SK-N-SH treated with all-trans-retinoic acid at 6 μM for 48 hours (cell line): ENCODE results near the gene IGSF9.

Experiments
- ATAC-seq: fragments of 200-7000 bp; cut with Tn5 transposase; 3 replicates; pipeline ENCODE4 v1.9.1; 2020; ENCODE audit warnings: mild to moderate bottlenecking, moderate library complexity
- ESRRG ChIP-seq: fragments of 250-450 bp; sonication (Bioruptor Pico); IDR thresholded peaks from 2 replicates; pipeline ENCODE4 v1.6.1; 2021; ENCODE audit warnings: mild to moderate bottlenecking
- GLIS3 ChIP-seq: fragments of 250-450 bp; sonication (Bioruptor Pico); IDR thresholded peaks from 2 replicates; pipeline ENCODE4 v1.5.0; 2020; ENCODE audit warnings: mild to moderate bottlenecking, moderate library complexity
- ISL1 ChIP-seq: fragments of 250-450 bp; sonication (Bioruptor Pico); IDR thresholded peaks from 2 replicates; pipeline ENCODE4 v2.1.2; 2022; ENCODE audit warnings: mild to moderate bottlenecking, moderate library complexity
- OSR1 ChIP-seq: fragments of 250-450 bp; sonication (Bioruptor Pico); IDR thresholded peaks from 2 replicates; pipeline ENCODE4 v1.8.0; 2022; ENCODE audit warnings: moderate library complexity, mild to moderate bottlenecking, inconsistent platforms
- RARB ChIP-seq: fragments of 250-450 bp; sonication (Bioruptor Pico); IDR thresholded peaks from 2 replicates; pipeline ENCODE4 v1.8.0; 2021; ENCODE audit warnings: mild to moderate bottlenecking, moderate library complexity
- TCF4 ChIP-seq: fragments of 250-450 bp; sonication (Bioruptor Pico); IDR thresholded peaks from 2 replicates; pipeline ENCODE4 v1.8.0; 2021; ENCODE audit warnings: mild to moderate bottlenecking, moderate library complexity, borderline replicate concordance
- TOX ChIP-seq: fragments of 250-450 bp; sonication (Bioruptor Pico); IDR thresholded peaks from 2 replicates; pipeline ENCODE4 v1.8.0; 2021; ENCODE audit warnings: mild to moderate bottlenecking, moderate library complexity, borderline replicate concordance
- ZC3H10 ChIP-seq: fragments of 250-450 bp; sonication (Bioruptor Pico); IDR thresholded peaks from 2 replicates; pipeline ENCODE4 v1.5.1; 2021; ENCODE audit warnings: mild to moderate bottlenecking, moderate library complexity
- ZFP3 ChIP-seq: fragments of 250-450 bp; sonication (Bioruptor Pico); IDR thresholded peaks from 2 replicates; pipeline ENCODE4 v1.5.0; 2020; ENCODE audit warnings: mild to moderate bottlenecking, moderate library complexity
- ZFP30 ChIP-seq: fragments of 450-650 bp; formaldehyde crosslinking; IDR thresholded peaks from 2 replicates; pipeline ENCODE4 v1.5.0; 2022; ENCODE audit warnings: mild to moderate bottlenecking, moderate library complexity
- ZNF565 ChIP-seq: fragments of 450-650 bp; formaldehyde crosslinking; conservative IDR thresholded peaks from 2 replicates; pipeline ENCODE4 v1.5.0; 2020; ENCODE audit warnings: low read depth, mild to moderate bottlenecking, moderate library complexity
- ZNF70 ChIP-seq: fragments of 450-650 bp; formaldehyde crosslinking; IDR thresholded peaks from 2 replicates; pipeline ENCODE4 v1.5.0; 2020; ENCODE audit warnings: mild to moderate bottlenecking, moderate library complexity
- ZNF8 ChIP-seq: fragments of 450-650 bp; formaldehyde crosslinking; IDR thresholded peaks from 2 replicates; pipeline ENCODE4 v1.5.0; 2020; ENCODE audit warnings: mild to moderate bottlenecking, moderate library complexity
- TF ChIP-seq, protein P1 (sequence below): fragments of 250-450 bp; sonication (Bioruptor Pico); IDR thresholded peaks from 2 replicates; pipeline ENCODE4 v1.5.1; 2020; ENCODE audit warnings: low read depth, mild to moderate bottlenecking, moderate library complexity
- TF ChIP-seq, protein P2 (sequence below): fragments of 250-450 bp; sonication (Bioruptor Pico); IDR thresholded peaks from 2 replicates; pipeline ENCODE4 v1.8.0; 2020; ENCODE audit warnings: mild to moderate bottlenecking, moderate library complexity, borderline replicate concordance
- TF ChIP-seq, protein P3 (sequence below): fragments of 250-450 bp; sonication (Bioruptor Pico); IDR thresholded peaks from 2 replicates; pipeline ENCODE4 v1.5.0; 2020; ENCODE audit warnings: mild to moderate bottlenecking, moderate library complexity
- TF ChIP-seq, protein P4 (sequence below): fragments of 250-450 bp; sonication (Bioruptor Pico); IDR thresholded peaks from 2 replicates; pipeline ENCODE4 v1.8.0; 2021; ENCODE audit warnings: low read depth, mild to moderate bottlenecking, moderate library complexity, borderline replicate concordance
- TF ChIP-seq, protein P5 (sequence below): fragments of 250-450 bp; sonication (Bioruptor Pico); IDR thresholded peaks from 2 replicates; pipeline ENCODE4 v1.5.1; 2021; ENCODE audit warnings: mild to moderate bottlenecking, moderate library complexity

Gene IGSF9

DNA sequence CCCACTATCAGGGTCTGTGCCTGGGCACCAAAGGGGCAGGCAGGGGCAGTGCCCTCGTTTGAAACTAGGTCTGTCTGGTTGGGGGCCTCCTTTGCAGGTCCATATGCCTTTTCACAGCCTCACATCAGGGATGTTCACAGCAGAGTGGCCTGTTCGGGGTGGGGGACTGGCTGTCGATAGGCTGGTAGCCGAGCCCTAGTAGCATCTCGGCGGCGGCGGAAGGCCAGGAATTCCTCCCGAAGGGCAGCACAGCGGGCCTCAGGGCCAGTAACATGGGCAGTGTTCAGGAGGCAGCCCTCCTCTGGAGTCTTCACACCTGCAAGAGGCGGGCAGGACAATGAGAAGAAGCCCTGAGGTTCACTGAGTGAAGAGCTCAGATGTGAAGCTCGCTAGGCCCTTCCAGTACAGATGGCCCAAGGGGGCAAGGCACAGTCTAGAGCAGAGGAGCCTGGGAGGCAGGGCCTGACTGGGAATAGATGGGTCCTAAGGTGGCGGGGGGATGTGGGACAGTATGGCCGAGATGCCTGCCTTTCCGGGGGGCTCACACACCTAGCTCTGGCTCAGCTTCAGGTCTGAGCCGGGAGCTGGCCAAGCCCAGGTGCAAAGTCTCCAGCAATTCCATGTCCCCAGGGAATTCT is 18.1 kb downstream of the IGSF9 start:
- no peak for TF ChIP-seq ZC3H10 (CRISPR knock-in tag)
- TF ChIP-seq, protein P1, sequence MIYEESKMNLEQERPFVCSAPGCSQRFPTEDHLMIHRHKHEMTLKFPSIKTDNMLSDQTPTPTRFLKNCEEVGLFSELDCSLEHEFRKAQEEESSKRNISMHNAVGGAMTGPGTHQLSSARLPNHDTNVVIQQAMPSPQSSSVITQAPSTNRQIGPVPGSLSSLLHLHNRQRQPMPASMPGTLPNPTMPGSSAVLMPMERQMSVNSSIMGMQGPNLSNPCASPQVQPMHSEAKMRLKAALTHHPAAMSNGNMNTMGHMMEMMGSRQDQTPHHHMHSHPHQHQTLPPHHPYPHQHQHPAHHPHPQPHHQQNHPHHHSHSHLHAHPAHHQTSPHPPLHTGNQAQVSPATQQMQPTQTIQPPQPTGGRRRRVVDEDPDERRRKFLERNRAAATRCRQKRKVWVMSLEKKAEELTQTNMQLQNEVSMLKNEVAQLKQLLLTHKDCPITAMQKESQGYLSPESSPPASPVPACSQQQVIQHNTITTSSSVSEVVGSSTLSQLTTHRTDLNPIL (CRISPR knock-in tag): no peak
- TF ChIP-seq, protein P2, sequence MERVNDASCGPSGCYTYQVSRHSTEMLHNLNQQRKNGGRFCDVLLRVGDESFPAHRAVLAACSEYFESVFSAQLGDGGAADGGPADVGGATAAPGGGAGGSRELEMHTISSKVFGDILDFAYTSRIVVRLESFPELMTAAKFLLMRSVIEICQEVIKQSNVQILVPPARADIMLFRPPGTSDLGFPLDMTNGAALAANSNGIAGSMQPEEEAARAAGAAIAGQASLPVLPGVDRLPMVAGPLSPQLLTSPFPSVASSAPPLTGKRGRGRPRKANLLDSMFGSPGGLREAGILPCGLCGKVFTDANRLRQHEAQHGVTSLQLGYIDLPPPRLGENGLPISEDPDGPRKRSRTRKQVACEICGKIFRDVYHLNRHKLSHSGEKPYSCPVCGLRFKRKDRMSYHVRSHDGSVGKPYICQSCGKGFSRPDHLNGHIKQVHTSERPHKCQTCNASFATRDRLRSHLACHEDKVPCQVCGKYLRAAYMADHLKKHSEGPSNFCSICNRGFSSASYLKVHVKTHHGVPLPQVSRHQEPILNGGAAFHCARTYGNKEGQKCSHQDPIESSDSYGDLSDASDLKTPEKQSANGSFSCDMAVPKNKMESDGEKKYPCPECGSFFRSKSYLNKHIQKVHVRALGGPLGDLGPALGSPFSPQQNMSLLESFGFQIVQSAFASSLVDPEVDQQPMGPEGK (CRISPR knock-in tag): no peak
- TF ChIP-seq ESRRG (CRISPR knock-in tag): no peak
- no peak for TF ChIP-seq ZFP3 (CRISPR knock-in tag)
- TF ChIP-seq, protein P3, sequence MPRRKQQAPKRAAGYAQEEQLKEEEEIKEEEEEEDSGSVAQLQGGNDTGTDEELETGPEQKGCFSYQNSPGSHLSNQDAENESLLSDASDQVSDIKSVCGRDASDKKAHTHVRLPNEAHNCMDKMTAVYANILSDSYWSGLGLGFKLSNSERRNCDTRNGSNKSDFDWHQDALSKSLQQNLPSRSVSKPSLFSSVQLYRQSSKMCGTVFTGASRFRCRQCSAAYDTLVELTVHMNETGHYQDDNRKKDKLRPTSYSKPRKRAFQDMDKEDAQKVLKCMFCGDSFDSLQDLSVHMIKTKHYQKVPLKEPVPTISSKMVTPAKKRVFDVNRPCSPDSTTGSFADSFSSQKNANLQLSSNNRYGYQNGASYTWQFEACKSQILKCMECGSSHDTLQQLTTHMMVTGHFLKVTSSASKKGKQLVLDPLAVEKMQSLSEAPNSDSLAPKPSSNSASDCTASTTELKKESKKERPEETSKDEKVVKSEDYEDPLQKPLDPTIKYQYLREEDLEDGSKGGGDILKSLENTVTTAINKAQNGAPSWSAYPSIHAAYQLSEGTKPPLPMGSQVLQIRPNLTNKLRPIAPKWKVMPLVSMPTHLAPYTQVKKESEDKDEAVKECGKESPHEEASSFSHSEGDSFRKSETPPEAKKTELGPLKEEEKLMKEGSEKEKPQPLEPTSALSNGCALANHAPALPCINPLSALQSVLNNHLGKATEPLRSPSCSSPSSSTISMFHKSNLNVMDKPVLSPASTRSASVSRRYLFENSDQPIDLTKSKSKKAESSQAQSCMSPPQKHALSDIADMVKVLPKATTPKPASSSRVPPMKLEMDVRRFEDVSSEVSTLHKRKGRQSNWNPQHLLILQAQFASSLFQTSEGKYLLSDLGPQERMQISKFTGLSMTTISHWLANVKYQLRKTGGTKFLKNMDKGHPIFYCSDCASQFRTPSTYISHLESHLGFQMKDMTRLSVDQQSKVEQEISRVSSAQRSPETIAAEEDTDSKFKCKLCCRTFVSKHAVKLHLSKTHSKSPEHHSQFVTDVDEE: no peak
- no peak for TF ChIP-seq ZNF8 (CRISPR knock-in tag)
- TF ChIP-seq RARB: no peak
- no peak for TF ChIP-seq ZNF565 (CRISPR knock-in tag)
- TF ChIP-seq ZFP30 (CRISPR knock-in tag): no peak
- no peak for TF ChIP-seq OSR1
- TF ChIP-seq ISL1 (CRISPR knock-in tag): no peak
- TF ChIP-seq, all 23 proteins: peak for 0
- no peak for ATAC-seq

DNA sequence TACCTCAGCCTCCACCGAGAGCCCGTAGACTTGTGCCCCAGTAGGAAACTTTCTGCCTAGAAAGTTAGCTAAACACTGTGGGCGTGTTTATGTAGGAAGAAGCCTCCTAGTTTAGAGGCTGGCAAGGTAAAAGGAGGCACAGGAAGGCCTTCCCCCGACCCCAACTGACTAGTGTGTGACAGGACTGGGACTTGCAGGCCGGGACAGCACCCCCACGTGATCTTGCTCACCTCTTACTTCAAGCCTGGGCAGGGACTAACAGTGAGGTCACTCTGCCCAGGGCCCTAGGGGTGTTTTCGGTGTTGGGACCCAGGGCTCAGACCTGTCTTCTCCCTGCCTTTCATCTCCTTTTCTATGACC is 19.7 kb downstream of the IGSF9 start:
- TF ChIP-seq, protein P4, sequence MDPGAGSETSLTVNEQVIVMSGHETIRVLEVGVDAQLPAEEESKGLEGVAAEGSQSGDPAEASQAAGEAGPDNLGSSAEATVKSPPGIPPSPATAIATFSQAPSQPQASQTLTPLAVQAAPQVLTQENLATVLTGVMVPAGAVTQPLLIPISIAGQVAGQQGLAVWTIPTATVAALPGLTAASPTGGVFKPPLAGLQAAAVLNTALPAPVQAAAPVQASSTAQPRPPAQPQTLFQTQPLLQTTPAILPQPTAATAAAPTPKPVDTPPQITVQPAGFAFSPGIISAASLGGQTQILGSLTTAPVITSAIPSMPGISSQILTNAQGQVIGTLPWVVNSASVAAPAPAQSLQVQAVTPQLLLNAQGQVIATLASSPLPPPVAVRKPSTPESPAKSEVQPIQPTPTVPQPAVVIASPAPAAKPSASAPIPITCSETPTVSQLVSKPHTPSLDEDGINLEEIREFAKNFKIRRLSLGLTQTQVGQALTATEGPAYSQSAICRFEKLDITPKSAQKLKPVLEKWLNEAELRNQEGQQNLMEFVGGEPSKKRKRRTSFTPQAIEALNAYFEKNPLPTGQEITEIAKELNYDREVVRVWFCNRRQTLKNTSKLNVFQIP (CRISPR knock-in tag): no peak
- TF ChIP-seq, protein P3: no peak
- TF ChIP-seq TOX (CRISPR knock-in tag): no peak
- TF ChIP-seq ESRRG (CRISPR knock-in tag): no peak
- TF ChIP-seq GLIS3: no peak
- no peak for TF ChIP-seq OSR1
- no peak for TF ChIP-seq TCF4
- TF ChIP-seq, protein P2 (CRISPR knock-in tag): no peak
- TF ChIP-seq, protein P5, sequence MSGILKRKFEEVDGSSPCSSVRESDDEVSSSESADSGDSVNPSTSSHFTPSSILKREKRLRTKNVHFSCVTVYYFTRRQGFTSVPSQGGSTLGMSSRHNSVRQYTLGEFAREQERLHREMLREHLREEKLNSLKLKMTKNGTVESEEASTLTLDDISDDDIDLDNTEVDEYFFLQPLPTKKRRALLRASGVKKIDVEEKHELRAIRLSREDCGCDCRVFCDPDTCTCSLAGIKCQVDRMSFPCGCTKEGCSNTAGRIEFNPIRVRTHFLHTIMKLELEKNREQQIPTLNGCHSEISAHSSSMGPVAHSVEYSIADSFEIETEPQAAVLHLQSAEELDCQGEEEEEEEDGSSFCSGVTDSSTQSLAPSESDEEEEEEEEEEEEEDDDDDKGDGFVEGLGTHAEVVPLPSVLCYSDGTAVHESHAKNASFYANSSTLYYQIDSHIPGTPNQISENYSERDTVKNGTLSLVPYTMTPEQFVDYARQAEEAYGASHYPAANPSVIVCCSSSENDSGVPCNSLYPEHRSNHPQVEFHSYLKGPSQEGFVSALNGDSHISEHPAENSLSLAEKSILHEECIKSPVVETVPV (CRISPR knock-in tag): no peak
- no peak for TF ChIP-seq ZFP3 (CRISPR knock-in tag)
- TF ChIP-seq, protein P1 (CRISPR knock-in tag): no peak
- TF ChIP-seq ZNF70: no peak
- ATAC-seq: peak; percentile 2
